Lower leg skin (tissue), 3 donors: Measurements from ENCODE around the gene NDUFAF3.

Source experiments
- POLR2A ChIP-seq, 2 donors: fragments of 450-650 bp; IDR thresholded peaks; one replicate each; pipeline ENCODE4 v1.6.1; 2016 to 2017; ENCODE audit warnings: antibody characterized with exemption in 2 of 2, mild to moderate bottlenecking in 1 of 2, moderate library complexity in 1 of 2
- TF ChIP-seq, protein P1 (sequence below), 3 donors: fragments of 450-650 bp; IDR thresholded peaks; one replicate each; pipeline ENCODE4 v1.5.1; 2016; ENCODE audit warnings: antibody characterized with exemption in 3 of 3, mild to moderate bottlenecking in 3 of 3, moderate library complexity in 2 of 3

DNA sequence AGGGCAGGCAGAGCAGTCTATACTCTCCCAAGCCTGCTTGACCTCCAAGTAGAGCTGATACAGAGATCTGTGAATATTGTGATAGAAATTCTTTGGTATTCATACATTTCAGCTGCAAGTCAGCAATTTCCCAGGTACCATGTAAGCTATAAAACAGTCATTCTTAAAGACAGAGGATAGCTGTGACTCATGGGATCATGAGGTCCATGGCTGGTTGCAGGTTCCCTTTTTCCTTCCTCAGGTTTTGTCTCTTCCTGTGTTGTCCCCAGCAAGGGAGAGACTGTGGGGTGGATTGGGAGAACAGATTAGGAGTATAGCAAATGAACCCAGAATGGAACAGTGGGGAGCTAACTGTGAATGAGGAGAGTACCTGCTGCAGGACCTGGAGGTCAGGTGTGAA lies 37.3 kb upstream of the NDUFAF3 start:
- TF ChIP-seq, protein P1, sequence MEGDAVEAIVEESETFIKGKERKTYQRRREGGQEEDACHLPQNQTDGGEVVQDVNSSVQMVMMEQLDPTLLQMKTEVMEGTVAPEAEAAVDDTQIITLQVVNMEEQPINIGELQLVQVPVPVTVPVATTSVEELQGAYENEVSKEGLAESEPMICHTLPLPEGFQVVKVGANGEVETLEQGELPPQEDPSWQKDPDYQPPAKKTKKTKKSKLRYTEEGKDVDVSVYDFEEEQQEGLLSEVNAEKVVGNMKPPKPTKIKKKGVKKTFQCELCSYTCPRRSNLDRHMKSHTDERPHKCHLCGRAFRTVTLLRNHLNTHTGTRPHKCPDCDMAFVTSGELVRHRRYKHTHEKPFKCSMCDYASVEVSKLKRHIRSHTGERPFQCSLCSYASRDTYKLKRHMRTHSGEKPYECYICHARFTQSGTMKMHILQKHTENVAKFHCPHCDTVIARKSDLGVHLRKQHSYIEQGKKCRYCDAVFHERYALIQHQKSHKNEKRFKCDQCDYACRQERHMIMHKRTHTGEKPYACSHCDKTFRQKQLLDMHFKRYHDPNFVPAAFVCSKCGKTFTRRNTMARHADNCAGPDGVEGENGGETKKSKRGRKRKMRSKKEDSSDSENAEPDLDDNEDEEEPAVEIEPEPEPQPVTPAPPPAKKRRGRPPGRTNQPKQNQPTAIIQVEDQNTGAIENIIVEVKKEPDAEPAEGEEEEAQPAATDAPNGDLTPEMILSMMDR (IDR thresholded peaks at IDR 0.05): no peak
- no peak for TF ChIP-seq POLR2A (IDR thresholded peaks at IDR 0.05)
